GM12878 (cell line): ENCODE measurements around the gene SCAF8. TPM values are rescaled to one million over a fixed set of nuclear protein-coding genes. Genes with fewer than 3 reads are reported as not detected.

Experiments used
- ATF7 ChIP-seq: fragments of 450-650 bp; IDR thresholded peaks from 2 replicates; pipeline ENCODE4 v1.6.1; 2016; ENCODE audit warnings: low read depth, mild to moderate bottlenecking
- CREB1 ChIP-seq: IDR thresholded peaks from 2 replicates; pipeline ENCODE4 v1.6.1; 2012; ENCODE audit warnings: low read depth, mild to moderate bottlenecking, inconsistent platforms
- EP300 ChIP-seq, 2 experiments: fragments of 150-350 bp in 1 of 2; IDR thresholded peaks; 2 replicates each; pipeline ENCODE4 v1.6.1; 2011 to 2012; ENCODE audit warnings: low read depth in 2 of 2, low read length in 2 of 2, borderline replicate concordance in 1 of 2, improper control_type of control experiment in 1 of 2, inconsistent platforms in 1 of 2; ENCODE audit not compliant: control insufficient read depth in 1 of 2
- JUNB ChIP-seq: IDR thresholded peaks from 2 replicates; pipeline ENCODE4 v1.6.1; 2016; ENCODE audit warnings: antibody characterized with exemption, mild to moderate bottlenecking
- KAT2A ChIP-seq: conservative IDR thresholded peaks from 2 replicates; pipeline ENCODE4 v1.6.1; 2011; ENCODE audit warnings: low read depth, low read length; ENCODE audit not compliant: control insufficient read depth
- MTA2 ChIP-seq: fragments of 450-650 bp; IDR thresholded peaks from 2 replicates; pipeline ENCODE4 v1.6.1; 2016; ENCODE audit warnings: low read depth, mild to moderate bottlenecking, moderate library complexity
- MXI1 ChIP-seq: fragments of 150-350 bp; IDR thresholded peaks from 2 replicates; pipeline ENCODE4 v1.6.1; 2011; ENCODE audit warnings: low read depth, mild to moderate bottlenecking, inconsistent platforms, low read length, improper control_type of control experiment
- NFXL1 ChIP-seq: fragments of 450-650 bp; IDR thresholded peaks from 2 replicates; pipeline ENCODE4 v1.6.1; 2017; ENCODE audit warnings: antibody characterized with exemption, mild to moderate bottlenecking, borderline replicate concordance
- NFYA ChIP-seq: IDR thresholded peaks from 2 replicates; pipeline ENCODE4 v1.6.1; 2011; ENCODE audit warnings: low read depth, mild to moderate bottlenecking, low read length, improper control_type of control experiment, borderline replicate concordance
- PAX5 ChIP-seq: IDR thresholded peaks from 2 replicates; pipeline ENCODE4 v1.6.1; 2011; ENCODE audit warnings: low read depth, low read length, borderline replicate concordance
- SREBF1 ChIP-seq: IDR thresholded peaks from 2 replicates; pipeline ENCODE4 v1.6.1; 2012; ENCODE audit warnings: mild to moderate bottlenecking, low read length
- SUPT20H ChIP-seq: IDR thresholded peaks from 2 replicates; pipeline ENCODE4 v1.6.1; 2011; ENCODE audit warnings: low read depth, mild to moderate bottlenecking, low read length, moderate library complexity, borderline replicate concordance; ENCODE audit not compliant: control insufficient read depth
- SUZ12 ChIP-seq: fragments of 200-600 bp; sonication (generic); IDR thresholded peaks from one replicate; pipeline ENCODE4 v1.6.1; 2018; ENCODE audit warnings: antibody characterized with exemption, mild to moderate bottlenecking; ENCODE audit not compliant: unreplicated experiment
- TBL1XR1 ChIP-seq: IDR thresholded peaks from 2 replicates; pipeline ENCODE4 v1.6.1; 2012; ENCODE audit warnings: low read depth, low read length, improper control_type of control experiment
- ZBTB11 ChIP-seq: fragments of 450-650 bp; formaldehyde crosslinking; IDR thresholded peaks from 2 replicates; pipeline ENCODE4 v1.5.0; 2022; ENCODE audit warnings: mild to moderate bottlenecking, missing genetic modification characterization
- ZNF207 ChIP-seq: fragments of 450-650 bp; IDR thresholded peaks from 2 replicates; pipeline ENCODE4 v1.6.1; 2014; ENCODE audit warnings: antibody characterized with exemption, mild to moderate bottlenecking, borderline replicate concordance
- ZNF217 ChIP-seq: fragments of 450-650 bp; IDR thresholded peaks from 2 replicates; pipeline ENCODE4 v1.6.1; 2017; ENCODE audit warnings: antibody characterized with exemption, mild to moderate bottlenecking
- ZNF274 ChIP-seq: IDR thresholded peaks from one replicate; pipeline ENCODE4 v1.8.0; 2011; ENCODE audit not compliant: insufficient read length, insufficient read depth
- polyA plus RNA-seq, 11 experiments: library from polyadenylated mRNA; depleted of rRNA in 4 of 11; unstranded in 6 of 11; stranded (reverse) in 5 of 11; fragments of >200 nt; fragmentation: Nextera tagmentation in 4 of 11; fragmentation: Illumina TruSeq in 1 of 11; extraction: Ambion mirVana in 4 of 11; extraction: Trizol in 1 of 11; gene quantifications; 1 replicate in 1 of 11; 2 replicates in 10 of 11; pipeline versions ENCODE4 v1.2.1 to v1.2.3, GENCODE V29; 2011 to 2016; ENCODE audit warnings: inconsistent platforms in 2 of 11, missing spikeins in 2 of 11, low read depth in 1 of 11
- total RNA-seq, 4 experiments: library from RNA; depleted of rRNA in 3 of 4; stranded (reverse); fragments of >200 nt in 3 of 4; fragmentation: Illumina TruSeq in 1 of 4; extraction: Trizol in 1 of 4; gene quantifications; 2 replicates each; pipeline versions ENCODE4 v1.2.1 to v1.2.3, GENCODE V29; 2013 to 2021
- TF ChIP-seq, protein P1 (sequence below): fragments of 150-350 bp; IDR thresholded peaks from 2 replicates; pipeline ENCODE4 v1.6.1; 2014; ENCODE audit warnings: mild to moderate bottlenecking, low read depth, low read length
- TF ChIP-seq, protein P2 (sequence below): fragments of 450-650 bp; IDR thresholded peaks from 2 replicates; pipeline ENCODE4 v1.6.1; 2016; ENCODE audit warnings: mild to moderate bottlenecking, moderate library complexity, borderline replicate concordance

The SCAF8 gene
- total and polyA plus RNA-seq, 10 of the 15 experiments (the other 5 are each of a cell fraction or from before 2014, with no cell fraction given) = 8.1 to 28.8 (median 15.9) TPM

DNA sequence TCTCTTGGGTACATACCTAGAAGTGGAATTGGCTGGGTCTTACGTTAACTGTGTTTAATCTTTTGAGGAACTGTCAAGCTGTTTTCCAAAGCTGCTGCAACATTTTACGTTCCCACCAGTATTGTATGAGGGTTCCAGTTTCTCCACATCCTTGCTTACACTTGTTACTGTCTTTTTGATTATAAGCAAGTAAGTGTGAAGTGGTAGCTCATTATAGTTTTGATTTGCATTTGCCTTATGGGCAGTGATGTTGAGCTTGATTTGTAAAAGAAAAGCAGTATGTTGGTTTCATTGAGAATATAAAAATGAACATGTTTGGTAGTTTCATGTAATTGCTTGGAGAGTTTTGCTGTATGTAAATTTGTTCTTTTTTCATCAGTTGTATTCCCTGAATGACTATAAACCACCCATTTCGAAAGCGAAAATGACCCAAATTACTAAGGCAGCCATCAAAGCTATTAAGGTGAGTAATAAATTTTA lies 40.4 kb downstream of the SCAF8 start (continued):
- TF ChIP-seq ZBTB11 (CRISPR knock-in tag) = no peak
- TF ChIP-seq MTA2 = peak; percentile 92
- TF ChIP-seq TBL1XR1 = 0 out of 2 replicates have a peak, but pooled peaks have one; percentile 35
- TF ChIP-seq KAT2A = no peak
- TF ChIP-seq ZNF274 = no peak
- peak; percentile 75; the same call in 1 of the 2 replicates for TF ChIP-seq SREBF1
- TF ChIP-seq SUPT20H = no peak
- no peak for TF ChIP-seq NFXL1
- TF ChIP-seq ZNF207 = no peak
- peak; percentile 100 for TF ChIP-seq JUNB
- TF ChIP-seq PAX5 = 0 out of 2 replicates have a peak, but pooled peaks have one; percentile 48
- peak; percentile 66 to 76 for TF ChIP-seq EP300 (IDR thresholded peaks at IDR 0.05; ENCODE audit: borderline replicate concordance in 1 of 2, control insufficient read depth in 1 of 2, low read depth in 2 of 2, low read length in 2 of 2)
- peak; percentile 37; the same call in 1 of the 2 replicates for TF ChIP-seq MXI1
- TF ChIP-seq ATF7 = peak; percentile 60
- peak; percentile 99 for TF ChIP-seq ZNF217
- TF ChIP-seq NFYA = no peak
- TF ChIP-seq, protein P1, sequence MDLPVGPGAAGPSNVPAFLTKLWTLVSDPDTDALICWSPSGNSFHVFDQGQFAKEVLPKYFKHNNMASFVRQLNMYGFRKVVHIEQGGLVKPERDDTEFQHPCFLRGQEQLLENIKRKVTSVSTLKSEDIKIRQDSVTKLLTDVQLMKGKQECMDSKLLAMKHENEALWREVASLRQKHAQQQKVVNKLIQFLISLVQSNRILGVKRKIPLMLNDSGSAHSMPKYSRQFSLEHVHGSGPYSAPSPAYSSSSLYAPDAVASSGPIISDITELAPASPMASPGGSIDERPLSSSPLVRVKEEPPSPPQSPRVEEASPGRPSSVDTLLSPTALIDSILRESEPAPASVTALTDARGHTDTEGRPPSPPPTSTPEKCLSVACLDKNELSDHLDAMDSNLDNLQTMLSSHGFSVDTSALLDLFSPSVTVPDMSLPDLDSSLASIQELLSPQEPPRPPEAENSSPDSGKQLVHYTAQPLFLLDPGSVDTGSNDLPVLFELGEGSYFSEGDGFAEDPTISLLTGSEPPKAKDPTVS = no peak
- TF ChIP-seq, protein P2, sequence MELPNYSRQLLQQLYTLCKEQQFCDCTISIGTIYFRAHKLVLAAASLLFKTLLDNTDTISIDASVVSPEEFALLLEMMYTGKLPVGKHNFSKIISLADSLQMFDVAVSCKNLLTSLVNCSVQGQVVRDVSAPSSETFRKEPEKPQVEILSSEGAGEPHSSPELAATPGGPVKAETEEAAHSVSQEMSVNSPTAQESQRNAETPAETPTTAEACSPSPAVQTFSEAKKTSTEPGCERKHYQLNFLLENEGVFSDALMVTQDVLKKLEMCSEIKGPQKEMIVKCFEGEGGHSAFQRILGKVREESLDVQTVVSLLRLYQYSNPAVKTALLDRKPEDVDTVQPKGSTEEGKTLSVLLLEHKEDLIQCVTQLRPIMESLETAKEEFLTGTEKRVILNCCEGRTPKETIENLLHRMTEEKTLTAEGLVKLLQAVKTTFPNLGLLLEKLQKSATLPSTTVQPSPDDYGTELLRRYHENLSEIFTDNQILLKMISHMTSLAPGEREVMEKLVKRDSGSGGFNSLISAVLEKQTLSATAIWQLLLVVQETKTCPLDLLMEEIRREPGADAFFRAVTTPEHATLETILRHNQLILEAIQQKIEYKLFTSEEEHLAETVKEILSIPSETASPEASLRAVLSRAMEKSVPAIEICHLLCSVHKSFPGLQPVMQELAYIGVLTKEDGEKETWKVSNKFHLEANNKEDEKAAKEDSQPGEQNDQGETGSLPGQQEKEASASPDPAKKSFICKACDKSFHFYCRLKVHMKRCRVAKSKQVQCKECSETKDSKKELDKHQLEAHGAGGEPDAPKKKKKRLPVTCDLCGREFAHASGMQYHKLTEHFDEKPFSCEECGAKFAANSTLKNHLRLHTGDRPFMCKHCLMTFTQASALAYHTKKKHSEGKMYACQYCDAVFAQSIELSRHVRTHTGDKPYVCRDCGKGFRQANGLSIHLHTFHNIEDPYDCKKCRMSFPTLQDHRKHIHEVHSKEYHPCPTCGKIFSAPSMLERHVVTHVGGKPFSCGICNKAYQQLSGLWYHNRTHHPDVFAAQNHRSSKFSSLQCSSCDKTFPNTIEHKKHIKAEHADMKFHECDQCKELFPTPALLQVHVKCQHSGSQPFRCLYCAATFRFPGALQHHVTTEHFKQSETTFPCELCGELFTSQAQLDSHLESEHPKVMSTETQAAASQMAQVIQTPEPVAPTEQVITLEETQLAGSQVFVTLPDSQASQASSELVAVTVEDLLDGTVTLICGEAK = no peak
- peak; percentile 25; the same call in 1 of the 2 replicates for TF ChIP-seq CREB1
- no peak for TF ChIP-seq SUZ12
